ENCODE measurements around the gene ARIH2. TPM values are rescaled to one million over a fixed set of nuclear protein-coding genes. Genes with fewer than 3 reads are reported as not detected.

Gene ARIH2
- total and polyA plus RNA-seq, 2 of the 4 experiments (the other 2 are of a cell fraction) = 62.3 to 93.7 TPM

- intact Hi-C loops (cut with micrococcal nuclease) = no loop called here
- DNase-seq = no peak
- no peaks in the 10 kb centered on the region for H3K9me3 ChIP-seq (ENCODE audit: control insufficient read depth, insufficient read depth, low read length)
- H3K4me2 ChIP-seq (ENCODE audit: low read depth, low read length) = no peak overlapping the region
- no peak overlapping the region for H3K9ac ChIP-seq (ENCODE audit: low read depth, low read length)
- no peak overlapping the region for H2AK9ac ChIP-seq (replicated peaks; ENCODE audit: low read depth, low read length, poor library complexity)
- no peak overlapping the region for H3K23ac ChIP-seq (ENCODE audit: low read depth, low read length)
- in situ Hi-C loops (cut with MboI; ENCODE audit: low sequenced_read_pairs) = no loop called here
- H3K14ac ChIP-seq (replicated peaks; ENCODE audit: low read depth, low read length) = no peak overlapping the region
- H2BK20ac ChIP-seq (ENCODE audit: low read depth, low read length) = no peak overlapping the region
- no peak overlapping the region for H2AFZ ChIP-seq (replicated peaks; ENCODE audit: low read length, poor library complexity)
- H2BK5ac ChIP-seq (ENCODE audit: low read depth, low read length, poor library complexity, severe bottlenecking) = no peak overlapping the region
- POLR2A ChIA-PET (ENCODE audit: unreplicated experiment) = no interaction called here
- H3K9me1 ChIP-seq (ENCODE audit: insufficient read depth, low read length) = peaks cover 4% of the 10 kb centered on the region
- H3K36me3 ChIP-seq (ENCODE audit: control insufficient read depth, insufficient read depth, low read length) = peaks cover 20% of the 10 kb centered on the region
- ATAC-seq (ENCODE audit: low read depth) = no peak
- CTCF ChIA-PET = interaction anchor here (0.6 to 0.7 kb wide), 2 partner anchors 10 to 26 kb away, joined by 4 read pairs; no protein-coding TSS in a partner anchor
- peaks cover 2% of the 10 kb centered on the region; the same call in 1 of the 2 replicates for H3K4me1 ChIP-seq (ENCODE audit: control insufficient read depth, insufficient read depth, low read length)
- no peak overlapping the region for H3K4ac ChIP-seq (ENCODE audit: low read depth, low read length)
- no peak overlapping the region for H4K5ac ChIP-seq (ENCODE audit: low read depth, low read length)
- H3K18ac ChIP-seq (ENCODE audit: low read depth, low read length) = no peak overlapping the region
- no TSS peak for BruUV-seq (replicated peaks)
- H3K4me3 ChIP-seq (ENCODE audit: insufficient read depth, low read depth, low read length) = no peak overlapping the region
- H3K27ac ChIP-seq (ENCODE audit: insufficient read depth, low read length) = no peak overlapping the region
- H3K79me1 ChIP-seq (ENCODE audit: low read depth in 1 of 2, low read length in 2 of 2) = peaks cover 14 to 48% of the 10 kb centered on the region in 2 experiments
- TF ChIP-seq RAD21 (IDR thresholded peaks at IDR 0.05; ENCODE audit: low read length) = no peak
- no peak for TF ChIP-seq SMC3 (IDR thresholded peaks at IDR 0.05; ENCODE audit: low read depth, low read length)
- TF ChIP-seq MAFK (IDR thresholded peaks at IDR 0.05; ENCODE audit: low read depth, low read length) = no peak
- no peak for TF ChIP-seq USF2 (IDR thresholded peaks at IDR 0.05; ENCODE audit: low read depth, low read length)
- no peak for TF ChIP-seq CTCF (conservative IDR thresholded peaks at IDR 0.05; ENCODE audit: low read depth, low read length)
- no peak for TF ChIP-seq MAZ (IDR thresholded peaks at IDR 0.05; ENCODE audit: borderline replicate concordance, low read depth, low read length)
- TF ChIP-seq, protein P1, sequence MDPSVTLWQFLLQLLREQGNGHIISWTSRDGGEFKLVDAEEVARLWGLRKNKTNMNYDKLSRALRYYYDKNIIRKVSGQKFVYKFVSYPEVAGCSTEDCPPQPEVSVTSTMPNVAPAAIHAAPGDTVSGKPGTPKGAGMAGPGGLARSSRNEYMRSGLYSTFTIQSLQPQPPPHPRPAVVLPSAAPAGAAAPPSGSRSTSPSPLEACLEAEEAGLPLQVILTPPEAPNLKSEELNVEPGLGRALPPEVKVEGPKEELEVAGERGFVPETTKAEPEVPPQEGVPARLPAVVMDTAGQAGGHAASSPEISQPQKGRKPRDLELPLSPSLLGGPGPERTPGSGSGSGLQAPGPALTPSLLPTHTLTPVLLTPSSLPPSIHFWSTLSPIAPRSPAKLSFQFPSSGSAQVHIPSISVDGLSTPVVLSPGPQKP (IDR thresholded peaks at IDR 0.05; ENCODE audit: borderline replicate concordance, low read depth, low read length) = no peak
- TF ChIP-seq BHLHE40 (IDR thresholded peaks at IDR 0.05; ENCODE audit: low read depth, low read length) = no peak
- TF ChIP-seq MXI1 (IDR thresholded peaks at IDR 0.05; ENCODE audit: borderline replicate concordance, low read depth, low read length) = no peak
- no peak for TF ChIP-seq CHD1 (IDR thresholded peaks at IDR 0.05; ENCODE audit: low read depth, low read length)
- TF ChIP-seq RCOR1 (IDR thresholded peaks at IDR 0.05; ENCODE audit: insufficient replicate concordance, low read length) = no peak
- no peak overlapping the region for H4K91ac ChIP-seq (ENCODE audit: insufficient read depth, low read depth, low read length)
- no CpG with 5 or more reads among the region's 4 CpGs for WGBS, 2 experiments (ENCODE audit: extremely low coverage in 2 of 2, insufficient read length in 1 of 2)
- dilution Hi-C loops (cut with HindIII; ENCODE audit: low sequenced_read_pairs, unreplicated experiment) = no loop called here
- H2BK120ac ChIP-seq (ENCODE audit: low read depth, low read length) = no peak overlapping the region
- no peak overlapping the region for H2AK5ac ChIP-seq (ENCODE audit: low read depth, low read length)
- no peak overlapping the region for H2BK15ac ChIP-seq (ENCODE audit: low read depth, low read length)
- H4K20me1 ChIP-seq (ENCODE audit: insufficient read depth, low read length) = no peaks in the 10 kb centered on the region; the same call in none of the 2 replicates
- no peaks in the 10 kb centered on the region for H3K27me3 ChIP-seq (ENCODE audit: control insufficient read depth, insufficient read depth, low read length)
- no peak overlapping the region for H4K8ac ChIP-seq (ENCODE audit: low read depth in 2 of 2, low read length in 2 of 2)
- no peak overlapping the region for H3K56ac ChIP-seq (ENCODE audit: extremely low read depth, insufficient read depth, low read length)
Measured at GRCh38 chr3:48960841-48961413, 42.3 kb downstream of the ARIH2 start.

Data from IMR-90 (cell line).